Spleen (tissue), 11 donors: ENCODE measurements around the gene COBLL1. TPM values are rescaled to one million over a fixed set of nuclear protein-coding genes. Genes with fewer than 3 reads are reported as not detected.

Experiments used
- DNase-seq: peaks from one replicate; pipeline ENCODE4 v3.0.0-alpha.2; 2020
- H3K27ac ChIP-seq, 8 donors: fragments of 200-600 bp; sonication (generic) in 7 of 8; 1 replicate in 4 of 8; 2 replicates in 4 of 8; pipeline versions ENCODE4 v1.5.0 to v1.8.0; 2016 to 2021; ENCODE audit warnings: inconsistent platforms in 4 of 8, mild to moderate bottlenecking in 4 of 8, moderate library complexity in 1 of 8
- H3K27me3 ChIP-seq, 7 donors: fragments of 200-600 bp; sonication (generic) in 6 of 7; replicated peaks in 1 of 7; 1 replicate in 4 of 7; 2 replicates in 3 of 7; pipeline versions ENCODE4 v1.5.0 to v1.8.0; 2016 to 2021; ENCODE audit warnings: inconsistent platforms in 3 of 7, mild to moderate bottlenecking in 1 of 7
- H3K36me3 ChIP-seq, 6 donors: fragments of 200-600 bp; sonication (generic) in 5 of 6; 1 replicate in 4 of 6; 2 replicates in 2 of 6; pipeline versions ENCODE4 v1.5.0 to v1.8.0; 2016 to 2021; ENCODE audit warnings: inconsistent platforms in 2 of 6
- H3K4me1 ChIP-seq, 6 donors: fragments of 200-600 bp; sonication (generic) in 5 of 6; 1 replicate in 3 of 6; 2 replicates in 3 of 6; pipeline versions ENCODE4 v1.5.0 to v1.8.0; 2016 to 2021; ENCODE audit warnings: inconsistent platforms in 3 of 6
- H3K4me3 ChIP-seq, 8 donors: fragments of 200-600 bp; sonication (generic) in 7 of 8; 1 replicate in 4 of 8; 2 replicates in 4 of 8; pipeline versions ENCODE4 v1.5.0 to v1.8.0; 2016 to 2021; ENCODE audit warnings: inconsistent platforms in 4 of 8, mild to moderate bottlenecking in 4 of 8, moderate library complexity in 2 of 8
- H3K9me3 ChIP-seq, 8 donors: fragments of 200-600 bp; sonication (generic) in 7 of 8; 1 replicate in 4 of 8; 2 replicates in 4 of 8; pipeline versions ENCODE4 v1.5.0 to v1.8.0; 2016 to 2021; ENCODE audit warnings: inconsistent platforms in 4 of 8
- CTCF ChIP-seq, 11 experiments: fragments of 200-600 bp in 7 of 11; fragments of 450-650 bp in 4 of 11; sonication (generic) in 4 of 11; IDR thresholded peaks in 8 of 11; conservative IDR thresholded peaks in 3 of 11; 1 replicate in 7 of 11; 2 replicates in 4 of 11; pipeline versions ENCODE4 v1.4.0 to v1.8.0; 2016 to 2021; ENCODE audit warnings: antibody characterized with exemption in 11 of 11, inconsistent platforms in 4 of 11, mild to moderate bottlenecking in 1 of 11
- POLR2A ChIP-seq, 3 donors: fragments of 450-650 bp; IDR thresholded peaks; one replicate each; pipeline ENCODE4 v1.5.1; 2017; ENCODE audit warnings: antibody characterized with exemption in 3 of 3, mild to moderate bottlenecking in 1 of 3
- POLR2AphosphoS5 ChIP-seq, 3 donors: sonication (generic); formaldehyde crosslinking; IDR thresholded peaks; one replicate each; pipeline ENCODE4 v1.5.1; 2017; ENCODE audit warnings: antibody characterized with exemption in 3 of 3
- WGBS, 5 donors: extraction: QIAGEN DNeasy Blood & Tissue Kit in 3 of 5; methylation state at CpG; one replicate each; pipeline versions ENCODE4 v1.1.5 to v1.1.7; 2013 to 2018; 5-methylcytosine and 5-hydroxymethylcytosine counted together
- intact Hi-C: fragments of 100-400 bp; cut with DNase I; formaldehyde crosslinking; loops from one replicate; pipeline ENCODE4 v1.15.0; 2023; ENCODE audit warnings: low total_unique reads
- polyA plus RNA-seq, 3 donors: library from polyadenylated mRNA; stranded (reverse); fragments of 200-250 nt; gene quantifications; one replicate each; pipeline ENCODE4 v1.2.1, GENCODE V29; 2013
- total RNA-seq, 7 donors: library from RNA; depleted of rRNA in 3 of 7; stranded (reverse); fragments of >200 nt in 3 of 7; fragmentation: NEBNext Ultra II Directional in 4 of 7; extraction: Animal tissue kit (Norgen Biotek cat#: 25700) in 4 of 7; gene quantifications; one replicate each; pipeline versions ENCODE4 v1.1.0 to v1.2.1, GENCODE V29; 2016 to 2021
- donor health status: healthy with polysubstance abuse.
- donor health status: DM: no; HTN: no; CAD: no; lungs with moderate emphysema.
- donor health status: DM: no; HTN: no; CAD: no.
- donor health status: Bipolar disorder and iron deficiency.
- donor health status: healthy.
- donor health status: DM: no; HTN: no; CAD: no.
- donor health status: DM: yes; HTN: yes; CAD: no.

Gene COBLL1
- total and polyA plus RNA-seq, 10 donors = 6.4 to 86.8 (median 49.9) TPM

GRCh38 chr2:164693834-164694233 lies 147.8 kb downstream of the COBLL1 start:
- Histone ChIP-seq H3K36me3 (peaks cover 0 to 73% (median 12%) of the 10 kb centered on the region in 6 donors), H3K27me3 (no peaks in the 10 kb centered on the region), H3K4me3 (no peak overlapping the region), H3K9me3 (no peaks in the 10 kb centered on the region), H3K27ac (no peak overlapping the region), H3K4me1 (no peaks in the 10 kb centered on the region)
- intact Hi-C loops = no loop called here
- no peak for DNase-seq
- no peak for TF ChIP-seq POLR2A (IDR thresholded peaks at IDR 0.05)
- TF ChIP-seq CTCF (IDR thresholded peaks at IDR 0.05 in 8 of 11, conservative IDR thresholded peaks at IDR 0.05 in 3 of 11) = no peak
- TF ChIP-seq POLR2AphosphoS5 (IDR thresholded peaks at IDR 0.05) = no peak

- intact Hi-C loops = no loop called here
- Histone ChIP-seq H3K9me3 (no peaks in the 10 kb centered on the region), H3K27ac (no peak overlapping the region), H3K36me3 (peaks cover 0 to 72% (median 12%) of the 10 kb centered on the region in 6 donors), H3K27me3 (no peaks in the 10 kb centered on the region), H3K4me3 (no peak overlapping the region), H3K4me1 (no peaks in the 10 kb centered on the region)
- DNase-seq = no peak
- no peak for TF ChIP-seq POLR2A (IDR thresholded peaks at IDR 0.05)
- no peak for TF ChIP-seq CTCF (IDR thresholded peaks at IDR 0.05 in 8 of 11, conservative IDR thresholded peaks at IDR 0.05 in 3 of 11)
- no peak for TF ChIP-seq POLR2AphosphoS5 (IDR thresholded peaks at IDR 0.05)
These were observed 148.2 kb downstream of the COBLL1 start for GRCh38 chr2:164693390-164693789.

GRCh38 chr2:164692958-164693357 lies 148.7 kb downstream of the COBLL1 start:
- intact Hi-C loops = no loop called here
- TF ChIP-seq POLR2A (IDR thresholded peaks at IDR 0.05) (no peak), POLR2AphosphoS5 (IDR thresholded peaks at IDR 0.05) (no peak), CTCF (IDR thresholded peaks at IDR 0.05 in 8 of 11, conservative IDR thresholded peaks at IDR 0.05 in 3 of 11) (no peak)
- no peak overlapping the region for H3K27ac ChIP-seq
- no peak overlapping the region for H3K4me3 ChIP-seq
- 80 to 84% (median 81%) methylated on average over 2 of the region's 2 CpGs for WGBS, 5 donors
- H3K9me3 ChIP-seq = no peaks in the 10 kb centered on the region
- no peaks in the 10 kb centered on the region for H3K27me3 ChIP-seq
- peaks cover 0 to 76% (median 12%) of the 10 kb centered on the region in 6 donors for H3K36me3 ChIP-seq
- DNase-seq = no peak
- H3K4me1 ChIP-seq = no peaks in the 10 kb centered on the region

GRCh38 chr2:164692114-164692513 lies 149.5 kb downstream of the COBLL1 start:
- H3K27ac ChIP-seq = no peak overlapping the region
- no peak for DNase-seq
- peaks cover 0 to 84% (median 12%) of the 10 kb centered on the region in 6 donors for H3K36me3 ChIP-seq
- TF ChIP-seq POLR2A (IDR thresholded peaks at IDR 0.05) (no peak), CTCF (IDR thresholded peaks at IDR 0.05 in 8 of 11, conservative IDR thresholded peaks at IDR 0.05 in 3 of 11) (no peak), POLR2AphosphoS5 (IDR thresholded peaks at IDR 0.05) (no peak)
- intact Hi-C loops = no loop called here
- no peaks in the 10 kb centered on the region for H3K9me3 ChIP-seq
- H3K4me3 ChIP-seq = no peak overlapping the region
- no peaks in the 10 kb centered on the region for H3K4me1 ChIP-seq
- no peaks in the 10 kb centered on the region for H3K27me3 ChIP-seq
- WGBS, 5 donors = 70 to 86% (median 78%) methylated on average over 3 of the region's 3 CpGs
